Measurements from ENCODE around the gene ADAM10.
A peak's percentile ranks its signal among the peaks of the same experiment; 100 is the strongest.

The ADAM10 gene

GRCh38 chr15:58716027-58716426, 33.5 kb downstream of the ADAM10 start:
- no peak for DNase-seq (ENCODE audit: low read depth)

DNA sequence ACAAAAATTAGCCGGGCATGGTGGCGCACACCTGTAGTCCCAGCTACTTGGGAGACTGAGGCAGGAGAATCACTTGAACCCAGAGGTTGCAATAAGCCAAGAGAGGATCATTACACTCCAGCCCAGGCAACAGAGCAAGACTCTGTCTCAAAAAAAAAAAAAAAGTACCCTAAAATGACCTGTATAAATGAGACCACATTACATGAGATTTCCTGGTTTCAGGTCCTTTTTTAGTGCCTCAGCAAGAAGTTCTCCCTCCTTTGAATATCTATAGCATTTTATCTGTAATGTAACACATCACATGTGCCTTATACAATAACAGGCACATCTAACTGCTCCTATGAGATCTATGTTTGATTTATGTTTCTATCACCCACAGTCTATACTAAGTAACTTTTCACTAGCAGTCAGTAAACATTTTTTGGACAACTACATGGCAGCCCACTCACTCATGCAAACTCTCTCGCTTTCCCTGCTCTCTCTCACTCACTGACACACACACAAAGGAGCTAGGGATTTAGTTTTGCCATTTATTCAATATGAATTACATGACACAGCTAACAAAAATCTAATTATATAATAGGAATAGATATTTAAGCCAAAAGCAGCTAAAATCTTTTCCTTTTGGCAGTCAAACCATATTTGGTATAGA, 34.1 kb downstream of the ADAM10 start:
- DNase-seq (ENCODE audit: low read depth), result no peak

GRCh38 chr15:58710701-58711100, 38.8 kb downstream of the ADAM10 start:
- no peak for DNase-seq (ENCODE audit: low read depth)

DNA sequence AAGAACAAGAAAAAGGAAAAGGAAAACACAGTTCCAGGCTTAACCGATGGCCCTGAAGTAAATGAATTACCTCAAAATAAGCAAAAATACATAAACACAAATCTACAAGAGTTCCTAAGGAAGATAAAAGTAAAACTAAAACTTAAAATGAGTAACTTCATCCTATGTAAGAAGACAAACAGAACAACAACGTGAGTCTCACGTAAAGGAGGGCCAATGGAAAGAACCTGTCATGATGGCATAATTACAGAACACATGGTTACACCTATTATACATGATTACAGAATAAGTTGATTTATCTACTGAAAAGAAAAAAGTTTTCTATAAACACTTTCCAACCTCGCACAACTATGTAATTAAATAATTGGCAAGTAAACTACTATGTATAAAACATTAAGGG, 42.1 kb downstream of the ADAM10 start:
- no peak for DNase-seq (ENCODE audit: low read depth)

- peak; percentile 36 for DNase-seq (ENCODE audit: low read depth)
Measured at GRCh38 chr15:58705105-58705504, 44.4 kb downstream of the ADAM10 start.

GRCh38 chr15:58704155-58704865, 45.2 kb downstream of the ADAM10 start:
- DNase-seq (ENCODE audit: low read depth), result no peak

DNA sequence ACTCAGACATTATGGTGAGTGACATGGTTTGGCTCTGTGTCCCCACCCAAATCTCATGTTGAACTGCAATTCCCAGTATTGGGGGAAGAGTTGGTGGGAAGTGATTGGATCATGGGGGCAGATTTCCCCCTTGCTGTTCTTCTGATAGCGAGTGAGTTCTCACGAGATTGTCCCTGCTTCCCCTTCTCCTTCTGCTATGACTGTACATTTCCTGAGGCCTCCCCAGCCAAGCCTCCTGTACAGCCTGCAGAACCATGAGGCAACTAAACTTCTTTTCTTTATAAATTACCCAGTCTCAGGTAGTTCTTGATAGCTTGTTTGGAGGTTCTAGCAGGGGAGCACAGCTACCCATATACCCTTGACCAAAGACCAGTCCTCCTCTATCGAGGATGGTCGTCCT, 45.9 kb downstream of the ADAM10 start:
- DNase-seq (ENCODE audit: low read depth), result no peak

DNA sequence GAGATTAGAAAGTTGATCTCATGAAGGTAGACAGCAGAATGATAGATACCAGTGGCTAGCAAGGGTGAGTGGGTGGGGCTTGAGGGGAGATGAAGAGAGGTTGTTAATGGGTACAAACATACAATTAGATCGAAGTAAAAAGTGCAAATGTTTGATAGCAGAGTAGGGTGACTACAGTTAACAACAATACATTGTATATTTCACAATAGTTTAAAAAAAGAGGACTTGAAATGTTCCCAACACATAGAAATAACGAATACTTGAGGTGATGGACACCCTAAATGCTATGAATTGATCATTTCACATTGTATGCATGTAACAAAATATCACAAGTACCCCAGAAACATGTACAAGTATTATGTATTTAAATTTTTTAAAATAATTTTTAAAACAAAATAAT, 47.3 kb downstream of the ADAM10 start:
- no peak for DNase-seq (ENCODE audit: low read depth)

DNA sequence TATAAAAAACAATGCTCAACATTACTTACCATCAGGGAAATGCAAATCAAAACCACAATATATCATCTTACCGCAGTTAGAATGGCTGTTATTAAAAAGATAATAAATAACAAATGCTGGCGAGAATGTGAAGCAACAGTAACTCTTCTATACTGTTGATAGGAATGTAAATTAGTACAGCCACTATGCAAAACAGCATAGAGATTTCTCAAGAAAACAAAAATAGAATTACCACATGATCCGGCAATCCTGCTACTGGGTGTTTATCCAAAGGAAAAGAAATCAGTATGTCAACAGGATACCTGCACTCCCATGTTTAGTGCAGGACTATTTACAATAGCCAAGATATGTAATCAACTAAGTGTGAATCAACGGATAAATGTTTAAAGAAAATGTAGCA, 48.1 kb downstream of the ADAM10 start:
- no peak for DNase-seq (ENCODE audit: low read depth)

DNA sequence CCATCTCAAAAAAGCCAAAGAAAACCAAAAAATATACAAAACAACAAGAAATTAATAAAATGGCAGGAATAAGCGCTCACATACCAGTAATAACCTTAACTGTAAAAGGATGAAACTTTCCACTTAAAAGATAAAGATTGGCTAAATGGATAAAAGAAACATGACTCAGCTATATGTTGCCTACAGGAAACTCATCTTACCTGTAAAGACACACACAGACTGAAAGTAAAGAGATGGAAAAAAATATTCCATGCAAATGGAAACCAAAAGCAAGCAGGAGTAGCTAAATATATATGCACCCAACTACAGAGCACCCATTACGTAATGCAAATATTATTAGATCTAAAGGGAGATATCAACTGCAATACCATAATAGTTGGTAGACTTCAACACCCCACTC, 49.7 kb downstream of the ADAM10 start:
- no peak for DNase-seq (ENCODE audit: low read depth)

DNA sequence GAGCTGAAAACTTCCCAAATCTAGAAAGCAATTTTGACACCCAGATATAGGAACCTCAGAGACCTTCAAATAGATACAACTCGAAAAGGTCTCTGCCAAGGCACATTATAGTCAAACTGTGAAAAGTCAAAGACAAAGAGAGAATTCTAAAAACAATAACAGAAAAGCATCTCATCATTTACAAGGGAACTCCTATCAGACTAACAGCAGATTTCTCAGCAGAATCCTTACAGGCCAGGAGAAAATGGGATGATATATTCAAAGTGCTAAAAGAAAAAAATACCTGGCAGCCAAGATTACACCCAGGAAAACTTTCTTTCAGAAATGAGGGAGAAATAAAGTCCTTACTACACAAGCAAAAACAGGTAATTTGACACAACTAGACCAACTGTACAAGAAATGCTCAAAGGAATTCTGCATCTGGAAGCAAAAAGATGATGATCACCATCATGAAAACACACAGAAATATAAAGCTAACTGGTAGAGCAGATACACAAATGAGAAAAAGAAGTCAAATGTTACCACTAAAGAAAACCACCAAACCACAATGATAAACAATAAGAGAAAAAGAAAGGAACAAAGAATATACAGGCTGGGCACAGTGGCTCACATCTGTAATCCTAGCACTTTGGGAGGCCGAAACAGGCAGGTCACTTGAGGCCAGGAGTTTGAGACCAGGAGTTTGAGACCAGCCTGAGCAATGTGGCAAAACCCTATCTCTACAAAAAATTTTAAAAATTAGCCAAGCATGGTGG, 50.4 kb downstream of the ADAM10 start:
- no peak for DNase-seq (ENCODE audit: low read depth)

DNA sequence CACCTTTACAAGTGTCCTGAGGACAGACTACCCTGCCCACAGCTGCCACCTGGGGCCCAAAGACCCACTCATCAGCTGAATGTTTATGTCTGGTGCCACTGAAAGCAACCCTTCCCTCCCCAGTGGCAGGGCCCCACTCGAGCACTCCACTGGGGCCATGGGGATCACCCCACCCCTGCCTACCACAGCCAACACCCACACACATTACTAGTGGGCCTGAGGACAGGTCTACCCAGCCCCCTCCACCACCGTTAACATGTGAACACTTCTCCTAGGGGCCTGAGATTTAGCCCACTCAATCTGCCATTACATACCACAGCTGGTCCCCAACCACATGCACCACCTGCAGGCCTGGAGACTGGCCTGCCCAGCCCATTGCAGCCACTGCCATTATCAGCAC, 52.3 kb downstream of the ADAM10 start:
- no peak for DNase-seq (ENCODE audit: low read depth)

DNA sequence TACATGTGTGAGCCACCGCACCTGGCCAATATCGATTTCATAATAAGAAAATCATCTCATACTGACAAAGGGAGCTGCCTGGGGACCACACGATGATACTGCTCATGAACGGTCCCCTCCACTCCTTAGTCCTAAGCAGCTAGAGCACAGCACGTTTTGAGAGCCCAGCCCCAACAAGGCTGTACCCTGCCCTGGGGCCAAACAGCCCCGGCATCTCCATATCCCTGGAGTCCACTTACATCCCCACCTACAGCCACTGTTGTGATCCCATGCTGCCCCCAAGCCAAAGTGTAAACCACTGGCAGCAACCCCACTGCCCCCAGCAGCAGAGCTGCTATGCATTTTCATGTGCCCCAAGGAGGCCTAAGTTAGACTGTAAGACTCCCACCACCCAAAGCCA, 52.8 kb downstream of the ADAM10 start:
- no peak for DNase-seq (ENCODE audit: low read depth)

GRCh38 chr15:58694641-58695398, 54.7 kb downstream of the ADAM10 start:
- no peak for DNase-seq (ENCODE audit: low read depth)

GRCh38 chr15:58690703-58691102, 58.8 kb downstream of the ADAM10 start:
- DNase-seq (ENCODE audit: low read depth), result no peak

DNA sequence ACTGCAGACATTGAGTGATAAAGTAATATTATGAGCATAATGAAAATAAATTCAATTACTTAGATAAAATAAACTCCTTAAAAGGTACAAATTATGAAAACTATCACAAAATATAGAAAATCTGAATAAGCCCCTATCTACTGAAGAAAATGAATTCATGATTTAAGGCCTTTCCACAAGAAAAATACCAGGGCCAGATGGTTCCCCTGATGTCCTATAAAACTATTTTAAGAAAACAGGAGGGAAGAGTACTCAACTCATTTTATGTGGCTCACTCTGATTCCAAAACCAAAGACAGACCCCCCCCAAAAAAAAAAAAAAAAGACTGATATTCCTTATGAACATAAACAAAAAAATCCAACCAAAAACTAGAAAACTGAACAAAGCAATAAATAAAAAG, 59.9 kb downstream of the ADAM10 start:
- no peak for DNase-seq (ENCODE audit: low read depth)

DNA sequence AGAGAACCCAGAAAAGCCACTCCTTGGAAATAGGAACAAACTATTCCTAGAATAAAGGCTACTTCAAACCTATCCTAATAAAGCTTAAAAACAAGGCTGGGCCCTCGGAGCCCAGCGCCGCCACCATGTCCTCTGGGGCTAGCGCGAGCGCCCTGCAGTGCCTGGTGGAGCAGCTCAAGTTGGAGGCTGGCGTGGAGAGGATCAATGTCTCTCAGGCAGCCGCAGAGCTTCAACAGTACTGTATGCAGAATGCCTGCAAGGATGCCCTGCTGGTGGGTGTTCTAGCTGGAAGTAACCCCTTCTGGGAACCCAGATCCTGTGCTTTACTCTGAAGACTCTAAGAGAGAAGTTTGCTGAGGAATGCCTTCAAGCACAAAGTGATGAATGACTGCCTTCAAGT, 63.2 kb downstream of the ADAM10 start:
- DNase-seq (ENCODE audit: low read depth), result no peak

- no peak for DNase-seq (ENCODE audit: low read depth)
Measured at GRCh38 chr15:58684751-58685150, 64.8 kb downstream of the ADAM10 start.

- no peak for DNase-seq (ENCODE audit: low read depth)
Measured at GRCh38 chr15:58684036-58684710, 65.3 kb downstream of the ADAM10 start.

- DNase-seq (ENCODE audit: low read depth), result no peak
Measured at GRCh38 chr15:58682234-58682633, 67.3 kb downstream of the ADAM10 start.

- DNase-seq (ENCODE audit: low read depth), result no peak
Measured at GRCh38 chr15:58678683-58679082, 70.8 kb downstream of the ADAM10 start.

DNA sequence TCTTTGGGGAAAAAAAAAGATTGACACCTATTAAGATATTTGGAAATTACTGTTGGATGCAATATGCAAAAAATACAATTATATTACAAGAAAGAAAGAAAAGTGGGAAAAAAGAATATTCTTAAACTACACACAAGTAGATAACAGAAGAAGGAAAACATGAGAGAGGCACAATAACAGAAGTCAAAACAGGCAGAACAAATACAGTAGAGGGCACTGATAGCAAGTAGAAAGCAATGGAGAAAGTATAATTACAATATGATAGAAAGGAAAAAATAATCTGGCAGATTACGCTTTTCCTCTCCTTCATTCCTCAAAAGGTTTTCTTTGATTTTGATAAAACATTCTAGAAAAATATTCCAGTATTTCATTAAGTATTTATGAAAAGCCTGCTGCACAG, 72.1 kb downstream of the ADAM10 start:
- no peak for DNase-seq (ENCODE audit: low read depth)
